ENCODE measurements around the gene PRR22.

DNA sequence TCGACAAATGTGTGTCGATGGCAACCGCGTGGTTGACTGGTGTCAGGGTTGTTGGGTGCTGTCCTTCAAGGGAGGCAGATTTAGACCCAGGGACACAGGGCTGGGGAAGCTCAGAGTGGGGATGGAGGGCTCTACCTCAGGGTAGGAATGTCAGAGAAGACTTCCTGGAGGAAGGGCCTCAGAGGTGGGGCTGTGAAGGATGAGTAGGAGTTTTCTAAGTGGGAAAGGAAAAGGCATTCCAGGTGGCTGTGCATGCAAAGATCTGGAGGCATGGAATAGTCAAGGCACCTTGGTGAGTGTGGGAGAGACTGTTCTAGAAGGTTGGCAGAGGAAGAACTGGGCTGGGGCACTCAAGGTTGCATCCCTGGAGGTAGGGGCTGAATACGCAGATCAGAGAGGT lies 22.4 kb upstream of the PRR22 start:
- TF ChIP-seq, protein P1, sequence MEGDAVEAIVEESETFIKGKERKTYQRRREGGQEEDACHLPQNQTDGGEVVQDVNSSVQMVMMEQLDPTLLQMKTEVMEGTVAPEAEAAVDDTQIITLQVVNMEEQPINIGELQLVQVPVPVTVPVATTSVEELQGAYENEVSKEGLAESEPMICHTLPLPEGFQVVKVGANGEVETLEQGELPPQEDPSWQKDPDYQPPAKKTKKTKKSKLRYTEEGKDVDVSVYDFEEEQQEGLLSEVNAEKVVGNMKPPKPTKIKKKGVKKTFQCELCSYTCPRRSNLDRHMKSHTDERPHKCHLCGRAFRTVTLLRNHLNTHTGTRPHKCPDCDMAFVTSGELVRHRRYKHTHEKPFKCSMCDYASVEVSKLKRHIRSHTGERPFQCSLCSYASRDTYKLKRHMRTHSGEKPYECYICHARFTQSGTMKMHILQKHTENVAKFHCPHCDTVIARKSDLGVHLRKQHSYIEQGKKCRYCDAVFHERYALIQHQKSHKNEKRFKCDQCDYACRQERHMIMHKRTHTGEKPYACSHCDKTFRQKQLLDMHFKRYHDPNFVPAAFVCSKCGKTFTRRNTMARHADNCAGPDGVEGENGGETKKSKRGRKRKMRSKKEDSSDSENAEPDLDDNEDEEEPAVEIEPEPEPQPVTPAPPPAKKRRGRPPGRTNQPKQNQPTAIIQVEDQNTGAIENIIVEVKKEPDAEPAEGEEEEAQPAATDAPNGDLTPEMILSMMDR (IDR thresholded peaks at IDR 0.05; ENCODE audit: poor library complexity, severe bottlenecking) = no peak
- TF ChIP-seq, protein P2, sequence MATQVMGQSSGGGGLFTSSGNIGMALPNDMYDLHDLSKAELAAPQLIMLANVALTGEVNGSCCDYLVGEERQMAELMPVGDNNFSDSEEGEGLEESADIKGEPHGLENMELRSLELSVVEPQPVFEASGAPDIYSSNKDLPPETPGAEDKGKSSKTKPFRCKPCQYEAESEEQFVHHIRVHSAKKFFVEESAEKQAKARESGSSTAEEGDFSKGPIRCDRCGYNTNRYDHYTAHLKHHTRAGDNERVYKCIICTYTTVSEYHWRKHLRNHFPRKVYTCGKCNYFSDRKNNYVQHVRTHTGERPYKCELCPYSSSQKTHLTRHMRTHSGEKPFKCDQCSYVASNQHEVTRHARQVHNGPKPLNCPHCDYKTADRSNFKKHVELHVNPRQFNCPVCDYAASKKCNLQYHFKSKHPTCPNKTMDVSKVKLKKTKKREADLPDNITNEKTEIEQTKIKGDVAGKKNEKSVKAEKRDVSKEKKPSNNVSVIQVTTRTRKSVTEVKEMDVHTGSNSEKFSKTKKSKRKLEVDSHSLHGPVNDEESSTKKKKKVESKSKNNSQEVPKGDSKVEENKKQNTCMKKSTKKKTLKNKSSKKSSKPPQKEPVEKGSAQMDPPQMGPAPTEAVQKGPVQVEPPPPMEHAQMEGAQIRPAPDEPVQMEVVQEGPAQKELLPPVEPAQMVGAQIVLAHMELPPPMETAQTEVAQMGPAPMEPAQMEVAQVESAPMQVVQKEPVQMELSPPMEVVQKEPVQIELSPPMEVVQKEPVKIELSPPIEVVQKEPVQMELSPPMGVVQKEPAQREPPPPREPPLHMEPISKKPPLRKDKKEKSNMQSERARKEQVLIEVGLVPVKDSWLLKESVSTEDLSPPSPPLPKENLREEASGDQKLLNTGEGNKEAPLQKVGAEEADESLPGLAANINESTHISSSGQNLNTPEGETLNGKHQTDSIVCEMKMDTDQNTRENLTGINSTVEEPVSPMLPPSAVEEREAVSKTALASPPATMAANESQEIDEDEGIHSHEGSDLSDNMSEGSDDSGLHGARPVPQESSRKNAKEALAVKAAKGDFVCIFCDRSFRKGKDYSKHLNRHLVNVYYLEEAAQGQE (IDR thresholded peaks at IDR 0.05; ENCODE audit: borderline replicate concordance) = no peak

All from neural cell (in vitro differentiated cells).